Measurements from ENCODE around the gene KRT78. TPM values are rescaled to one million over a fixed set of nuclear protein-coding genes. Genes with fewer than 3 reads are reported as not detected.
A peak's percentile ranks its signal among the peaks of the same experiment; 100 is the strongest.
"Not testable (repeated sequence)": the region's sequence is repeated elsewhere in the genome, so short reads cannot be mapped to it uniquely, and the experiment has no call there.

The KRT78 gene
- total RNA-seq, 1 donor from 2014 or later: not detected

- TF ChIP-seq, protein P1, sequence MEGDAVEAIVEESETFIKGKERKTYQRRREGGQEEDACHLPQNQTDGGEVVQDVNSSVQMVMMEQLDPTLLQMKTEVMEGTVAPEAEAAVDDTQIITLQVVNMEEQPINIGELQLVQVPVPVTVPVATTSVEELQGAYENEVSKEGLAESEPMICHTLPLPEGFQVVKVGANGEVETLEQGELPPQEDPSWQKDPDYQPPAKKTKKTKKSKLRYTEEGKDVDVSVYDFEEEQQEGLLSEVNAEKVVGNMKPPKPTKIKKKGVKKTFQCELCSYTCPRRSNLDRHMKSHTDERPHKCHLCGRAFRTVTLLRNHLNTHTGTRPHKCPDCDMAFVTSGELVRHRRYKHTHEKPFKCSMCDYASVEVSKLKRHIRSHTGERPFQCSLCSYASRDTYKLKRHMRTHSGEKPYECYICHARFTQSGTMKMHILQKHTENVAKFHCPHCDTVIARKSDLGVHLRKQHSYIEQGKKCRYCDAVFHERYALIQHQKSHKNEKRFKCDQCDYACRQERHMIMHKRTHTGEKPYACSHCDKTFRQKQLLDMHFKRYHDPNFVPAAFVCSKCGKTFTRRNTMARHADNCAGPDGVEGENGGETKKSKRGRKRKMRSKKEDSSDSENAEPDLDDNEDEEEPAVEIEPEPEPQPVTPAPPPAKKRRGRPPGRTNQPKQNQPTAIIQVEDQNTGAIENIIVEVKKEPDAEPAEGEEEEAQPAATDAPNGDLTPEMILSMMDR (conservative IDR thresholded peaks at IDR 0.05; ENCODE audit: low read depth, low read length): no peak
- DNase-seq (ENCODE audit: low read depth): no peak
- H3K4me3 ChIP-seq (ENCODE audit: low read depth, low read length): no peak overlapping the region
Measured at GRCh38 chr12:52890417-52890816, 41.6 kb upstream of the KRT78 start.

DNA sequence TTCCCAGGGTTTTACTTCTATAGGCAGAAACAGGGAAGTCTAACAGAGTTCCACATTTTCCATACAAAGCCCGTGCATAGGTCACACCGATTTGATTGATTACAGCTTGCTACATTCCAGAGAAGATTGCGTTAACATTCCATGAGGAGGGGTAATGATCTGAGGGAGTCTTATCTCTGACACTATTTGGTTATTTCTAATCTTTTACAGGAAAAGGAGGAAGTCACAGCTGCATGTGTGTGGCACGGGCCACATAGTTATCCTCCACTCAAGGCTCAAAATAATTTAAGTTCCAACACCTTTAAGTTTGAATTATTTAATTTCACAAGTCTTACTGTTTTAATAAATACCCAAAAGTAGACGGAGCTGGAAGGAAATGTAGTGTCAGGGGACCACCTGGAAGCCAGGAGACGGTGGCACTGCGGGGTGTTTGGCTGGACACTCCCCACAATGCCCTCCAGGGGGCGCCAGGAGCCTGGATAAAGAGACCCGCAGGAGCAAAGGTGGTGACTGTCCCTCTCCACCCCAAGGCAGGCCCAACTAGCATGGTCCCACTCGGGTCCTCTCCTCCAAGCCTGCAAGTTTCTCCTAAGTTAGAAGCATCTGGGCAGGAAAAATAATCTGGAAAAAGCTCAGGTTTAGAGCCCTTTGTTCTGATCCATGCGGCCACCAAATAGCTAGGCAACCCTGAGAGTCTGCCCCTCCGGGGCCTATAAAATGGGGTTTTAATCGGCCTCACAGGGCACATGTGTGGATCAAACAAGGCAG is 35.9 kb upstream of the KRT78 start:
- TF ChIP-seq, protein P1 (conservative IDR thresholded peaks at IDR 0.05; ENCODE audit: low read depth, low read length): peak; percentile 93
- no peak for DNase-seq (ENCODE audit: low read depth)
- no peak overlapping the region for H3K4me3 ChIP-seq (ENCODE audit: low read depth, low read length)

- DNase-seq (ENCODE audit: low read depth); H3K4me3 ChIP-seq (ENCODE audit: low read depth, low read length): not testable (repeated sequence)
Measured at GRCh38 chr12:52880499-52880898, 31.7 kb upstream of the KRT78 start.

DNA sequence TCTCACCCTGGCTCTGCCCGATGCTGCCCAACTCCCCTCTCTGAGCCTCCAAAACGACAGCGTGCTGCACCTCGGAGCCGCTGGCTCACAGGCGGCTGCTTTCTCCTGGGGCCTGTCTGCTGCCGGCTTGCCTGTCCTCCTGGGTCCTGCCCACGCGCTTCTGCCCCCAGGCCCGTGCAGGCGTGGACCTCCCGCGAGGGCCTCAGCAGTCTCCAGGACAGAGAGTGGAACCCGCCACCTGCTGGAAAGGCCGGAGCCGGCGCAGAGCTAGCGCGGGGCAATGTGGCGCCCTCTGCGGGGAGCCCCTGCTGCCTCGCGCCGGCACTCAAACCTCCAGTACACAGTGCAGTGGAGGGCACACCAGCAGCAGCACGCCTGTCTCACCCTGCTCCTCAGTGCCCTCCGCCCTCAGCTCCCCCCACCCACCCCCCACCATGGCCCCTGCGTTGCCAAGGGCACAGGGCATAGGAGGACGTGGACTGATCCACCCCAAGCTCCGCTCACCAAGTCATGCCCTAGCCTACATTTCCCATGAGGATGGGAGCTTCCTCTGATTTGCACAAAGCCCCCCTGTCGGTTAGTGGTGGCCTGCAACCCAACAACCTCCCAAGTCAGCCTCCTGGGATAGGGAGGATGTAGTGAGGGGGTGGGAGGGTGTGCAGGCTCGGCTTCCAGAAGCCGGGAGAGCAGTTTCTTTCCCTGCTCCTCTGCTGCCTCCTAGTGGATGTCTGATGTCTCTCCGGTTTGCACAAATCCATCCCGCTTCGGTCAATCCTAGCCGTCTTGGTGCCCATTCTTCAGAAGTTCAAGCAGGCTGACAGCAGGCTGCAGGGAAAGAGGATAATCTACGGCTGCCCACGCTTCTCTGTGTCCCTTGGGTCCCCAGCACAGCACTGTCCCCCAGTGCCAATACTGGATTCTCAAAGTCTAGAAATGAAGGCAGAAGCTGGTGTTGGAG is 30.9 kb upstream of the KRT78 start:
- TF ChIP-seq, protein P1 (conservative IDR thresholded peaks at IDR 0.05; ENCODE audit: low read depth, low read length): peak; percentile 82
- DNase-seq (ENCODE audit: low read depth): no peak
- H3K4me3 ChIP-seq (ENCODE audit: low read depth, low read length): peak overlapping the region; percentile 37

- no peak for DNase-seq (ENCODE audit: low read depth)
- H3K4me3 ChIP-seq (ENCODE audit: low read depth, low read length): peak overlapping the region; percentile 18
- TF ChIP-seq, protein P1 (conservative IDR thresholded peaks at IDR 0.05; ENCODE audit: low read depth, low read length): no peak
Measured at GRCh38 chr12:52878507-52879393, 30.0 kb upstream of the KRT78 start.

GRCh38 chr12:52877242-52877641 is 28.4 kb upstream of the KRT78 start:
- no peak for DNase-seq (ENCODE audit: low read depth)
- TF ChIP-seq, protein P1 (conservative IDR thresholded peaks at IDR 0.05; ENCODE audit: low read depth, low read length): no peak
- no peak overlapping the region for H3K4me3 ChIP-seq (ENCODE audit: low read depth, low read length)
